NK-92 (cell line): Measurements from ENCODE around the gene QDPR.

Source experiments
- DNase-seq: peaks from one replicate; lab custom pipeline; 2025; ENCODE audit not compliant: unreplicated experiment; lab: John Stamatoyannopoulos, UW

The QDPR gene

DNA sequence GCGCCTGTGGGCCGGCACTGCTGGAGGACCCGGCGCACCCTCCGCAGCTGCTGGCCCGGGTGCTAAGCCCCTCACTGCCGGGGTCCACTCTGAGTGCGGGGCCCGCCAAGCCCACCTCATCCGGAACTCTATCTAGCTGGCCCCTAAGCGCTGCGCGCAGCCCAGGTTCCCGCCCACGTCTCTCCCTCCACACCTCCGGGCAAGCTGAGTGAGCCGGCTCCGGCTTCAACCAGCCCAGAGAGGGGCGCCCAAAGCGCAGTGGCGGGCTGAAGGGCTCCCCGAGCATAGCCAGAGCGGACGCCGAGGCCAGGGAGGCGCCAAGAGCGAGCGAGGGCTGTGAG lies 75.2 kb downstream of the QDPR start:
- no peak for DNase-seq
